Right atrium auricular region (tissue), 2 donors: ENCODE measurements around the gene BBX. TPM values are rescaled to one million over a fixed set of nuclear protein-coding genes. Genes with fewer than 3 reads are reported as not detected.
"Not testable (repeated sequence)": the region's sequence is repeated elsewhere in the genome, so short reads cannot be mapped to it uniquely, and the experiment has no call there.

Experiments used
- DNase-seq: peaks from one replicate; pipeline ENCODE4 v3.0.0-alpha.2; 2019; ENCODE audit warnings: low spot score
- H3K27ac ChIP-seq, 2 donors: fragments of 200-600 bp; sonication (generic); 1 replicate in 1 of 2; 2 replicates in 1 of 2; pipeline ENCODE4 v1.5.1; 2016 to 2019
- H3K27me3 ChIP-seq, 2 donors: fragments of 200-600 bp; sonication (generic); one replicate each; pipeline versions ENCODE4 v1.5.1 to v1.6.0; 2017 to 2019
- H3K36me3 ChIP-seq: fragments of 200-600 bp; sonication (generic); one replicate; pipeline ENCODE4 v1.5.1; 2016
- H3K4me1 ChIP-seq, 2 donors: fragments of 200-600 bp; sonication (generic); one replicate each; pipeline versions ENCODE4 v1.5.1 to v1.6.0; 2017 to 2019
- H3K4me3 ChIP-seq, 2 donors: fragments of 200-600 bp; sonication (generic); 1 replicate in 1 of 2; 2 replicates in 1 of 2; pipeline ENCODE4 v1.5.1; 2017 to 2019; ENCODE audit warnings: mild to moderate bottlenecking in 1 of 2, moderate library complexity in 1 of 2
- H3K9me3 ChIP-seq, 2 donors: fragments of 200-600 bp; sonication (generic); one replicate each; pipeline ENCODE4 v1.5.1; 2019
- CTCF ChIP-seq, 2 donors: fragments of 200-600 bp; sonication (generic); IDR thresholded peaks; one replicate each; pipeline ENCODE4 v1.5.1; 2019; ENCODE audit warnings: antibody characterized with exemption in 2 of 2
- total RNA-seq, 2 donors: library from RNA; depleted of rRNA; stranded (reverse); fragments of >200 nt; gene quantifications; one replicate each; pipeline ENCODE4 v1.1.0, GENCODE V29; 2016

The BBX gene
- total RNA-seq, 2 donors from 2014 or later = 33.8 to 57.2 TPM

GRCh38 chr3:107685383-107685782 is 162.6 kb downstream of the BBX start:
- TF ChIP-seq CTCF (IDR thresholded peaks at IDR 0.05) = no peak
- Histone ChIP-seq H3K27ac (peak overlapping the region in 1 of 2 donors; percentile 64), H3K36me3 (no peaks in the 10 kb centered on the region), H3K9me3 (no peaks in the 10 kb centered on the region), H3K4me3 (no peak overlapping the region), H3K27me3 (no peaks in the 10 kb centered on the region), H3K4me1 (peaks cover 0 to 39% of the 10 kb centered on the region in 2 donors)
- DNase-seq = no peak

GRCh38 chr3:107687056-107687581 is 164.4 kb downstream of the BBX start:
- no peak overlapping the region for H3K4me3 ChIP-seq
- no peaks in the 10 kb centered on the region for H3K27me3 ChIP-seq
- H3K9me3 ChIP-seq = no peaks in the 10 kb centered on the region
- H3K36me3 ChIP-seq = no peaks in the 10 kb centered on the region
- peaks cover 0 to 24% of the 10 kb centered on the region in 2 donors for H3K4me1 ChIP-seq
- DNase-seq = no peak
- no peak overlapping the region for H3K27ac ChIP-seq
- TF ChIP-seq CTCF (IDR thresholded peaks at IDR 0.05) = no peak

GRCh38 chr3:107689355-107689754 is 166.6 kb downstream of the BBX start:
- TF ChIP-seq CTCF (IDR thresholded peaks at IDR 0.05) = no peak
- H3K27me3 ChIP-seq = no peaks in the 10 kb centered on the region
- no peaks in the 10 kb centered on the region for H3K36me3 ChIP-seq
- no peak overlapping the region for H3K27ac ChIP-seq
- no peak overlapping the region for H3K4me3 ChIP-seq
- DNase-seq = no peak
- peaks cover 0 to 6% of the 10 kb centered on the region in 2 donors for H3K4me1 ChIP-seq
- no peaks in the 10 kb centered on the region for H3K9me3 ChIP-seq

- DNase-seq = no peak
- H3K4me3 ChIP-seq = no peak overlapping the region
- H3K36me3 ChIP-seq = no peaks in the 10 kb centered on the region
- no peaks in the 10 kb centered on the region for H3K27me3 ChIP-seq
- no peak overlapping the region for H3K27ac ChIP-seq
- peak; percentile 32 to 65 for TF ChIP-seq CTCF (IDR thresholded peaks at IDR 0.05)
- no peaks in the 10 kb centered on the region for H3K9me3 ChIP-seq
- no peaks in the 10 kb centered on the region for H3K4me1 ChIP-seq
Observed at GRCh38 chr3:107690522-107691138, 167.9 kb downstream of the BBX start.

- DNase-seq, H3K4me1 ChIP-seq, H3K36me3 ChIP-seq, H3K27me3 ChIP-seq, H3K9me3 ChIP-seq, H3K4me3 ChIP-seq, H3K27ac ChIP-seq: not testable (repeated sequence)
Observed at GRCh38 chr3:107691984-107692383, 169.2 kb downstream of the BBX start.

GRCh38 chr3:107697348-107697747 is 174.6 kb downstream of the BBX start:
- not testable (repeated sequence) for H3K27me3 ChIP-seq, H3K36me3 ChIP-seq, H3K27ac ChIP-seq, H3K4me1 ChIP-seq, H3K9me3 ChIP-seq, DNase-seq
- H3K4me3 ChIP-seq = peak overlapping the region; percentile 35 to 48

- not testable (repeated sequence) for H3K9me3 ChIP-seq, H3K36me3 ChIP-seq, H3K27me3 ChIP-seq, H3K4me1 ChIP-seq, DNase-seq
- Histone ChIP-seq H3K4me3 (peak overlapping the region; percentile 35 to 48), H3K27ac (peak overlapping the region in 1 of 2 donors; percentile 29)
Observed at GRCh38 chr3:107697855-107698254, 175.1 kb downstream of the BBX start.
